ENCODE measurements around the gene NFKBIZ.

Gene NFKBIZ

GRCh38 chr3:101886626-101887025, 37.3 kb downstream of the NFKBIZ start:
- Histone ChIP-seq H3K27ac (no peak overlapping the region), H3K4me3 (no peak overlapping the region)
- TF ChIP-seq, protein P1, sequence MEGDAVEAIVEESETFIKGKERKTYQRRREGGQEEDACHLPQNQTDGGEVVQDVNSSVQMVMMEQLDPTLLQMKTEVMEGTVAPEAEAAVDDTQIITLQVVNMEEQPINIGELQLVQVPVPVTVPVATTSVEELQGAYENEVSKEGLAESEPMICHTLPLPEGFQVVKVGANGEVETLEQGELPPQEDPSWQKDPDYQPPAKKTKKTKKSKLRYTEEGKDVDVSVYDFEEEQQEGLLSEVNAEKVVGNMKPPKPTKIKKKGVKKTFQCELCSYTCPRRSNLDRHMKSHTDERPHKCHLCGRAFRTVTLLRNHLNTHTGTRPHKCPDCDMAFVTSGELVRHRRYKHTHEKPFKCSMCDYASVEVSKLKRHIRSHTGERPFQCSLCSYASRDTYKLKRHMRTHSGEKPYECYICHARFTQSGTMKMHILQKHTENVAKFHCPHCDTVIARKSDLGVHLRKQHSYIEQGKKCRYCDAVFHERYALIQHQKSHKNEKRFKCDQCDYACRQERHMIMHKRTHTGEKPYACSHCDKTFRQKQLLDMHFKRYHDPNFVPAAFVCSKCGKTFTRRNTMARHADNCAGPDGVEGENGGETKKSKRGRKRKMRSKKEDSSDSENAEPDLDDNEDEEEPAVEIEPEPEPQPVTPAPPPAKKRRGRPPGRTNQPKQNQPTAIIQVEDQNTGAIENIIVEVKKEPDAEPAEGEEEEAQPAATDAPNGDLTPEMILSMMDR (IDR thresholded peaks at IDR 0.05), result no peak
- no peak for DNase-seq (ENCODE audit: low spot score)

DNA sequence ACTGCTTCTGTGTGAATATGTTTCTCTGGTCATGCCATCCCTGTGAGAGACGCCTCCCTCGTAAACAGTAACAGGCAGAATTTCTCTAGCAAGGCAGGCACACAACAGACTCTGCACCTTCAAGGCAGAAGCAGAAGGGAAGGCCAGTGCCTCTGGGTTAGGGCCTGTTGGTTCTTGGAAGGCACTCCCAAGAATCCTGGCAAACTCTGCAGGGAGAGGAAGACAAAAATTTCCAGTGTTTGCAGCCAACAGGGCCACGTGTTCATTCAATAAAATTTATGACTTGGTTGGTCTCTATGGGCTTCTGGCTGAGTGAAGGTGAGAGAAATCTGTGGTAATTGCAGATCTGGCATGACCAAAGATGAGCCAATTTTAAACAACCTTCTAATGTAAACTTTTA, 39.3 kb downstream of the NFKBIZ start:
- no peak for DNase-seq (ENCODE audit: low spot score)
- no peak overlapping the region for H3K27ac ChIP-seq
- no peak overlapping the region for H3K4me3 ChIP-seq
- TF ChIP-seq, protein P1 (IDR thresholded peaks at IDR 0.05), result no peak

DNA sequence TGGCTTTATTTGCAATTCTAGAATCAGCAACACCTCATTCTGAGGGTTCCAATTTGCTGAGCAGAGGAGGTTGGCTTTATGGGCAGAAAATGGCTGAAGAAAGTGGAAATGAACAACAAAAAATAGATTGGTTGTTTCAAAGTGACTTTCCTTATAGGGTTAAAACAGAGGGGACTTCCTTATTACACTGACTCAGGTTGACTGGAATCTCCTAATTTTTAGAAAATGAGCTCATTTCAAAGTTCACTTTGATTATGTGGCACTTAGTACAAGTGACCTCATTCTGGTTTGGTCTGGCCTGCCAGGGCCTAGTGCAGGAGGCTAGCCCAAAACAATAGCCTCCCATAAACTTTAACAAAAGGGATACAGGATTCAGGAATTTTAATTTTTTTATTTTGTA, 41.4 kb downstream of the NFKBIZ start:
- H3K4me3 ChIP-seq, result no peak overlapping the region
- DNase-seq (ENCODE audit: low spot score), result no peak
- TF ChIP-seq, protein P1 (IDR thresholded peaks at IDR 0.05), result no peak
- no peak overlapping the region for H3K27ac ChIP-seq

- TF ChIP-seq, protein P1 (IDR thresholded peaks at IDR 0.05), result no peak
These were observed 43.3 kb downstream of the NFKBIZ start for GRCh38 chr3:101892648-101893047.

GRCh38 chr3:101896083-101896757, 46.9 kb downstream of the NFKBIZ start:
- no peak for DNase-seq (ENCODE audit: low spot score)
- TF ChIP-seq, protein P1 (IDR thresholded peaks at IDR 0.05), result no peak
- no peak overlapping the region for H3K4me3 ChIP-seq
- H3K27ac ChIP-seq, result no peak overlapping the region

More at GRCh38 chr3:101892648-101893047, 43.3 kb downstream of the NFKBIZ start:
- Histone ChIP-seq H3K27ac (no peak overlapping the region), H3K4me3 (no peak overlapping the region)
- DNase-seq (ENCODE audit: low spot score), result no peak

DNA sequence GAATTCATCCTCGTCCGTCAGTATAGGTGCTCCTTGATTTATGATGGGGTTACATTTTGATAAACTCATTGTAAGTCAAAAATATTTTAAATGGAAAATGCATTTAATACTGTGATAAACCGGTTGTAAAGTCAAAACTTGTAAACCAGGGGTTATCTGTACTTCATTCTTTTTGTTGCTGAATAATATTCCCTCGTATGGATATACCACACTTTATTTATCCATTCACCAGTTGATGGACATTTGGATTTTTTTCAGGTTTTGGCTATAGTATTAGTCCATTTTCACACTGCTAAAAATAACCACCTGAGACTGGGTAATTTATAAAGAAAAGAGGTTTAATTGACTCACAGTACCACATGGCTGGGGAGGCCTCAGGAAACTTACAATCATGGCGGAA, 47.7 kb downstream of the NFKBIZ start:
- no peak for DNase-seq (ENCODE audit: low spot score)
- TF ChIP-seq, protein P1 (IDR thresholded peaks at IDR 0.05), result no peak
- no peak overlapping the region for H3K27ac ChIP-seq
- no peak overlapping the region for H3K4me3 ChIP-seq

GRCh38 chr3:101898039-101898438, 48.7 kb downstream of the NFKBIZ start:
- DNase-seq (ENCODE audit: low spot score), result no peak
- TF ChIP-seq, protein P1 (IDR thresholded peaks at IDR 0.05), result no peak
- Histone ChIP-seq H3K27ac (no peak overlapping the region), H3K4me3 (no peak overlapping the region)

Data from coronary artery (tissue), 2 donors.